Activated CD4-positive, alpha-beta T cell treated with anti-CD3 and anti-CD28 coated beads, Interleukin-2, amount 10 ng/mL, durations not matched to agents 7 days and 5 days (primary cell): ENCODE results near the gene BRAF. TPM values are rescaled to one million over a fixed set of nuclear protein-coding genes. Genes with fewer than 3 reads are reported as not detected.
"Not testable (repeated sequence)": the region's sequence is repeated elsewhere in the genome, so short reads cannot be mapped to it uniquely, and the experiment has no call there.

Experiments used
- CTCF ChIA-PET: fragments of 350-600 bp; sonication (Branson Sonifier 250); formaldehyde crosslinking; loops from one replicate; lab custom pipeline; 2021; ENCODE audit warnings: antibody characterized with exemption; lab: Charles Lee
- POLR2A ChIA-PET: fragments of 350-600 bp; sonication (Branson Sonifier 250); formaldehyde crosslinking; loops from one replicate; lab custom pipeline; 2021; ENCODE audit warnings: antibody characterized with exemption; lab: Charles Lee
- DNase-seq: peaks from one replicate; pipeline ENCODE4 v3.0.0-alpha.2; 2020
- H3K27ac Mint-ChIP-seq: one replicate; pipeline ENCODE4 v1.8.0; 2021; ENCODE audit warnings: mild to moderate bottlenecking, moderate library complexity, mixed read lengths
- H3K27me3 Mint-ChIP-seq: one replicate; pipeline ENCODE4 v1.8.0; 2021; ENCODE audit warnings: mixed read lengths
- H3K36me3 Mint-ChIP-seq: one replicate; pipeline ENCODE4 v1.8.0; 2021; ENCODE audit warnings: low read depth, mixed read lengths
- H3K4me1 Mint-ChIP-seq: one replicate; pipeline ENCODE4 v1.8.0; 2021; ENCODE audit warnings: mixed read lengths
- H3K4me3 Mint-ChIP-seq: one replicate; pipeline ENCODE4 v1.8.0; 2021; ENCODE audit warnings: mild to moderate bottlenecking, moderate library complexity, mixed read lengths
- H3K9me3 Mint-ChIP-seq: one replicate; pipeline ENCODE4 v1.8.0; 2021; ENCODE audit warnings: mixed read lengths
- total RNA-seq, 2 experiments: library from RNA; stranded (reverse); gene quantifications; one replicate each; pipeline ENCODE4 v1.2.3, GENCODE V29; 2021

BRAF gene
- total RNA-seq, 2 experiments from 2014 or later: 25.6 to 34.1 TPM

- H3K4me1 Mint-ChIP-seq, DNase-seq, POLR2A ChIA-PET, H3K27ac Mint-ChIP-seq, H3K27me3 Mint-ChIP-seq, H3K4me3 Mint-ChIP-seq, H3K9me3 Mint-ChIP-seq, CTCF ChIA-PET: not testable (repeated sequence)
- peaks cover 40% of the 10 kb centered on the region for H3K36me3 Mint-ChIP-seq
Measured at GRCh38 chr7:140712392-140712791, 212.3 kb downstream of the BRAF start.

DNA sequence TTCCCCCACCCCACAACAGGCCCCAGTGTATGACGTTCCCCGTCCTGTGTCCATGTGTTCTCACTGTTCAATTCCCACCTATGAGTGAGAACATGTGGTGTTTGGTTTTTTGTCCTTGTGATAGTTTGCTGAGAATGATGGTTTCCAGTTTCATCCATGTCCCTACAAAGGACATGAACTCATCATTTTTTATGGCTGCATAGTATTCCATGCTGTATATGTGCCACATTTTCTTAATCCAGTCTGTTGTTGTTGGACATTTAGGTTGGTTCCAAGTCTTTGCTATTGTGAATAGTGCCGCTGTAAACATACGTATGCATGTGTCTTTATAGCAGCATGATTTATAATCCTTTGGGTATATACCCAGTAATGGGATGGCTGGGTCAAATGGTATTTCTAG lies 216.0 kb downstream of the BRAF start:
- H3K27me3 Mint-ChIP-seq, H3K9me3 Mint-ChIP-seq, POLR2A ChIA-PET, H3K27ac Mint-ChIP-seq, H3K4me3 Mint-ChIP-seq, DNase-seq, CTCF ChIA-PET, H3K4me1 Mint-ChIP-seq: not testable (repeated sequence)
- H3K36me3 Mint-ChIP-seq: peaks cover 44% of the 10 kb centered on the region

DNA sequence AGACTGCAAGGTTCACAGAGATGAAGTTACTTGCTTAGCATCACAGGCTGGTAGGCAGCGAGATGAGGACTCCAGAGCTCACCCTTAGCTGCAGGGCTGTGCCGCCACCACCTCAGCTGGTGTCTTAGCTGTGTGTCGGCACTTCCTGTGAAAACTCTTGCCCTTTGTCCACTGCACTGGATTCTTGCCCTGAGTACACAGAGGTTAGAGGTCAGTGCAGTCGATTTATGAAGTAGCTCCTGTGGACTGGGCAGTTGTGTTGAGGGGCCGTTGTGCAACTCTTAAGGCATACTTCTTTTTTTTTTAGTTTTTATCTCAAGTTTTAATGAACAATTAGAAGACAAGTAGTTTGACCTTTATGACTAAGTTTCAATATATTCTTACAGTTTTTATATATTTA lies 217.6 kb downstream of the BRAF start:
- Mint-ChIP-seq H3K4me1 (no peaks in the 10 kb centered on the region), H3K27ac (no peak overlapping the region), H3K4me3 (no peak overlapping the region), H3K9me3 (peaks cover 3% of the 10 kb centered on the region), H3K27me3 (no peaks in the 10 kb centered on the region), H3K36me3 (peaks cover 37% of the 10 kb centered on the region)
- POLR2A ChIA-PET: no interaction called here
- CTCF ChIA-PET: interaction anchor here (0.8 kb wide), 1 partner anchor 308 kb away, joined by 3 read pairs; the partner anchor contains the start of gene MRPS33
- no peak for DNase-seq

GRCh38 chr7:140704205-140704604 lies 220.5 kb downstream of the BRAF start:
- CTCF ChIA-PET: no interaction called here
- Mint-ChIP-seq H3K4me1 (peaks cover 7% of the 10 kb centered on the region), H3K27ac (no peak overlapping the region), H3K27me3 (no peaks in the 10 kb centered on the region), H3K4me3 (no peak overlapping the region), H3K9me3 (no peaks in the 10 kb centered on the region), H3K36me3 (peaks cover 30% of the 10 kb centered on the region)
- POLR2A ChIA-PET: no interaction called here
- no peak for DNase-seq

DNA sequence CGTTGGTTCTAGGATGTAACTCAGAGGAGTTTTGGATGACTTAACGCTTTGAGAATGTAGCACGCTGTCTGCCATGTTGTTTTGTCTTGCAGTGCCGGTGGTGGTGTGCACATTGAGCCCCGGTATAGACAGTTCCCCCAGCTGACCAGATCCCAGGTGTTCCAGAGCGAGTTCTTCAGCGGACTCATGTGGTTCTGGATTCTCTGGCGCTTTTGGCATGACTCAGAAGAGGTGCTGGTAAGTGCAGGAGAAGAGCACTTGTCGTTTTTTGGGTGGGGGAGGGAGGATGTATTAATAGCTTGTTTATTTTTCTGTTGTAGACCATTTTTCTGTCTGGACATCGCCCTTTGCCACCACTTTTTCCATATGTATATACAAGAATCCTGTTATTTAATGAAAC lies 222.0 kb downstream of the BRAF start:
- Mint-ChIP-seq H3K9me3 (no peaks in the 10 kb centered on the region), H3K27ac (no peak overlapping the region), H3K4me1 (peaks cover 17% of the 10 kb centered on the region), H3K36me3 (peaks cover 33% of the 10 kb centered on the region), H3K4me3 (no peak overlapping the region), H3K27me3 (no peaks in the 10 kb centered on the region)
- POLR2A ChIA-PET: no interaction called here
- no peak for DNase-seq
- CTCF ChIA-PET: interaction anchor here (1.0 kb wide), 1 partner anchor 12 kb away, joined by 3 read pairs; no protein-coding TSS in a partner anchor

- Mint-ChIP-seq H3K9me3 (no peaks in the 10 kb centered on the region), H3K4me1 (peaks cover 31% of the 10 kb centered on the region), H3K36me3 (peaks cover 20% of the 10 kb centered on the region), H3K4me3 (peak overlapping the region; percentile 94), H3K27me3 (no peaks in the 10 kb centered on the region), H3K27ac (no peak overlapping the region)
- ChIA-PET POLR2A (no interaction called here), CTCF (no interaction called here)
- DNase-seq: no peak
Measured at GRCh38 chr7:140698477-140698876, 226.3 kb downstream of the BRAF start.

DNA sequence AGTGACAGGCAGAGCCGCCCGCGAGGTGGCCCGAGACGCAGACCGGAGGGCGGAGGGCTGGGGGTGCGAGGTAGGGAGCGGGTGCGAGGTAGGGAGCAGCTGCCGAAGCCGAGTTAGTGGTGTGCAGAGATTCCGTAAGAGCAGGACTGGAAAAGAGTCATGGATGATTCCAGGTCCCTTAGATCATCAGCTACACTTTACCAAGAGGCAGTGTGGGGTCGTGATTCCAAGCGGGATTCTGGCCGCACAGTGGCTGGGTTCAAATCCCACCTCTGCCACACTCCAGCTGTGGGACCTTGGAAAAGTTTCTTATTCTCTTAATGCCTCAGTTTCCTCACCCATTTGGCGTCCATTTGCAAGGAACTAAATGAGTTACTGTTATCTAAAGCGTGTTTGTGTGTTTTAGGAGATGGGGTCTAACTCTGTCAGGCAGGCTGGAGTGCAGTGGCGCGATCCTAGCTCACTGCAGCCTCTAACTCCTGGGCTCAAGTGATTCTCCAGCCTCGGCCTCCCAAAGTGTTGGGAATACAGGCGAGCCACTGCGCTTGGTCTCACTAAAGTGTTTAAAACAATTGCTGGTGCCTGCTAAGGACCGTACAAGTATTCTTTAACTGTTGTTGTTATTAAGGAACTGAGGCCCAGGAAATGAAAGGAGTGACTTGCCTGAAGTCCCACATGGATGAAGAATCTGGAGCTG lies 227.1 kb downstream of the BRAF start:
- Mint-ChIP-seq H3K27ac (peak overlapping the region; percentile 98), H3K4me1 (peaks cover 31% of the 10 kb centered on the region), H3K27me3 (no peaks in the 10 kb centered on the region), H3K9me3 (no peaks in the 10 kb centered on the region), H3K36me3 (peaks cover 16% of the 10 kb centered on the region), H3K4me3 (peak overlapping the region; percentile 94)
- ChIA-PET POLR2A (no interaction called here), CTCF (interaction anchor here (0.9 kb wide), 1 partner anchor 314 kb away, joined by 3 read pairs; no protein-coding TSS in a partner anchor)
- no peak for DNase-seq

DNA sequence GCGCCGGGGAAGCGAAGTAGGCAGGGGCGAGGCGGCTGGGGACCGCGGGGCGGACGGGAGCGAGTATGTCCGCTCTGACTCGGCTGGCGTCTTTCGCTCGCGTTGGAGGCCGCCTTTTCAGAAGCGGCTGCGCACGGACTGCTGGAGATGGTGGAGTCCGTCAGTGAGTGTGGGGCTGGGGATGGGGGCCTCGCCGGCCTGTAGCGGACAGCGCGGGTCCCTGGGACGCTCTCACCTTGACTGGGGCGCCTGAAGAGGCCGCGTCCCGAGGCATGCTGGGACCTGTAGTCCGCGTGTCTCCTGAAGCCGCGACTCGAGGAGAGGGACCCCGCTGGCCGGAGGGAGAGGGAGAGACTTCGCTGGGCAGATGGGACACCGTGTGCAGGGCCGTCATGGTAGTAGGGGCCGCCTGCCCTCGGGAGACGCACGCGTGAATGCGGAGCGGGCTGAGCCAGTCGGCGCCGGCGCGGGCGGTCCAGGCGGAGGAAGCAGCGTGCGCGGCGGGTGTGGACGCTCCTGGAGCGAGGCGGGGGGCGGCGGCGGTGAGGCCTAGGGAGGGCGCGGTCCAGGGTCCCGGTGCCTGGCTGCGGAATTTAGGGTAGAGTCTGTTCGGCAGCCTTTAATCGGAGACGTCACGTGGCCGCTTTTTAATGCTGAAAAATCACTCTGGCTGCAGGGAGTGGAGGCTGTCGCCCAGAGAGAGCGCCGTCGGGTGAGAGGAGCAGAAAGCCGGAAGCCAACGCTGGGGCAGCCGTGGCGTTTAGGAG lies 227.9 kb downstream of the BRAF start, which contains the start of gene NDUFB2:
TSS of gene NDUFB2 (plus strand) at position 29 of the 767 bp plus-strand sequence. CDS start at position 66, 37 bp downstream.
- Mint-ChIP-seq H3K4me3 (peak within 1 kb of the TSS; percentile 94), H3K9me3 (no peaks in the 10 kb centered on the region), H3K27me3 (no peaks in the 10 kb centered on the region), H3K4me1 (peaks cover 31% of the 10 kb centered on the region), H3K36me3 (peaks cover 16% of the 10 kb centered on the region), H3K27ac (peak within 1 kb of the TSS; percentile 98)
- DNase-seq: peak; percentile 78
- ChIA-PET POLR2A (no interaction called here), CTCF (interaction anchor here (0.9 kb wide), 2 partner anchors 21 to 315 kb away, joined by 3 to 5 read pairs; no protein-coding TSS in a partner anchor)

- Mint-ChIP-seq H3K4me3 (peak overlapping the region; percentile 94), H3K4me1 (peaks cover 31% of the 10 kb centered on the region)
Measured at GRCh38 chr7:140696024-140696679, 228.6 kb downstream of the BRAF start.

DNA sequence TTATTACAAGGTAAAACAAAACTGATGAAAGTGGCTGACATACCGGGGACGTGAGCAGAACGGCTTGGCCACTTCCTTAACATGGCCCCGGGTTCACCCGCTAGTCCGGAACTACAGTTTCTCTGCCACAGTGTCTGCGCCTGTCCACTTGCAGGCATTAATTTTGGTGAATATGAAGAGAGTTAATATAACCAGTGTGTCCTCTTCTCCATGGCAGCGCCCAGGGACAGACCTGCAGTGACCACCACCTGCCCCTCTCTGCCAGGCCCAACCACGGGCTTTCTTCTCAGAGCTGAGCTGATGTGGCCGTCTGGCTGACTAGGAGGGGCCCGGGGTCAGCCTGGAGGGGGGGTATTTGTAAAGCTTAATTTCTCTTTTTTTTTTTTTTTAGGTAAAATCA lies 229.3 kb downstream of the BRAF start:
- CTCF ChIA-PET: interaction anchor here (0.7 kb wide), 1 partner anchor 319 kb away, joined by 4 read pairs; the partner anchor contains the start of gene MRPS33
- Mint-ChIP-seq H3K4me3 (no peak overlapping the region), H3K27ac (peak overlapping the region; percentile 98), H3K27me3 (no peaks in the 10 kb centered on the region), H3K4me1 (peaks cover 31% of the 10 kb centered on the region), H3K9me3 (no peaks in the 10 kb centered on the region), H3K36me3 (peaks cover 17% of the 10 kb centered on the region)
- DNase-seq: no peak
- POLR2A ChIA-PET: no interaction called here

More at GRCh38 chr7:140696024-140696679, 228.6 kb downstream of the BRAF start:
- CTCF ChIA-PET: interaction anchor here (0.9 kb wide), 1 partner anchor 20 kb away, joined by 5 read pairs; no protein-coding TSS in a partner anchor
- DNase-seq: peak; percentile 95
- H3K27me3 Mint-ChIP-seq: no peaks in the 10 kb centered on the region
- H3K36me3 Mint-ChIP-seq: peaks cover 15% of the 10 kb centered on the region
- POLR2A ChIA-PET: no interaction called here
- H3K27ac Mint-ChIP-seq: peak overlapping the region; percentile 98
- H3K9me3 Mint-ChIP-seq: no peaks in the 10 kb centered on the region

GRCh38 chr7:140694592-140694991 lies 230.1 kb downstream of the BRAF start:
- no peak overlapping the region for H3K27ac Mint-ChIP-seq
- no peak for DNase-seq
- H3K9me3 Mint-ChIP-seq: no peaks in the 10 kb centered on the region
- peaks cover 16% of the 10 kb centered on the region for H3K36me3 Mint-ChIP-seq
- H3K27me3 Mint-ChIP-seq: no peaks in the 10 kb centered on the region
- peaks cover 28% of the 10 kb centered on the region for H3K4me1 Mint-ChIP-seq
- no peak overlapping the region for H3K4me3 Mint-ChIP-seq
- ChIA-PET POLR2A (no interaction called here), CTCF (interaction anchor here (1.5 kb wide), 1 partner anchor 20 kb away, joined by 6 read pairs; no protein-coding TSS in a partner anchor)

- DNase-seq, POLR2A ChIA-PET, H3K27me3 Mint-ChIP-seq, H3K9me3 Mint-ChIP-seq, H3K27ac Mint-ChIP-seq, H3K4me3 Mint-ChIP-seq: not testable (repeated sequence)
- CTCF ChIA-PET: interaction anchor here (1.5 kb wide), 1 partner anchor 19 kb away, joined by 6 read pairs; no protein-coding TSS in a partner anchor
- peaks cover 16% of the 10 kb centered on the region for H3K36me3 Mint-ChIP-seq
- H3K4me1 Mint-ChIP-seq: peaks cover 23% of the 10 kb centered on the region
Measured at GRCh38 chr7:140693849-140694248, 230.9 kb downstream of the BRAF start.
